HG02884 (cell line): ENCODE data around the gene ADD2.
"Not testable (repeated sequence)": the region's sequence is repeated elsewhere in the genome, so short reads cannot be mapped to it uniquely, and the experiment has no call there.

Experiments used
- ATAC-seq: cut with Tn5 transposase; IDR thresholded peaks from one replicate; pipeline ENCODE4 v1.9.1; 2021; ENCODE audit warnings: mild to moderate bottlenecking, moderate library complexity; ENCODE audit not compliant: unreplicated experiment

ADD2 gene

DNA sequence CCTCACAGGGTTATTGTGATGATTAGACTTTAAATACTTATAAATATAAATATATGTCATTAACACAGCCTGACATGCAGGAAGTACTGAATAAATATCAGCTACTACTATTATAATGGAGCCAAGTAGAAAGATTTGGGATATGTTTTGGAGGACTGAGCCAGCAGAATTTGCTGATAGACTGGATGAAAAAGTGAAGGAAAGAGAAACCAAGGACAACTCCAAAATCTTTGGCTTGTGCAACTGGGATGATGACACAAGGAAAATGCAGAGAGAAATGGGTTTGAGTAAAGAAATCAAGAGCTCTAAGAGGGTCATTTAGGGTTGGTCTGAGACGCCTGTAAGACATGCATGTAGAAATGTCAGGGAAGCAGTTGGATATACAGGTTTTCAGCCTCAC lies 15.6 kb downstream of the ADD2 start:
- ATAC-seq = no peak

DNA sequence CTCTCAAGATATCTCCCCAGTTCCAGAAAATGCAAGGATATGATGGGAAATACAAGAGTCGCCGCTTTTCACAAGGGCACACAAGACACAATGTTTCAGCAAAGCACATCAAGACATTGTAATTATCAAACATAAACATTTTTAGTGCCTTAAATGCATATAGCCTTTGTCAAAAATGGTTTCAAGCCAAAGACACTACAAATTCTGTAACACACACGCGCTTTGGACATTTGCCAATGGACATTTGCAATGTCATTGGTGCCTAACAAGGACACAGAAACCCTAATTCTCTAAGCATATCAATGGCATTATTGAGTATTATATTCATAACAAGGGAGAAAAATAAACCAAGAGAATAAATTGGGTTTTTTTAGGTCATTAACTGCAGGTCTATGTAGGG lies 16.1 kb downstream of the ADD2 start:
- no peak for ATAC-seq

DNA sequence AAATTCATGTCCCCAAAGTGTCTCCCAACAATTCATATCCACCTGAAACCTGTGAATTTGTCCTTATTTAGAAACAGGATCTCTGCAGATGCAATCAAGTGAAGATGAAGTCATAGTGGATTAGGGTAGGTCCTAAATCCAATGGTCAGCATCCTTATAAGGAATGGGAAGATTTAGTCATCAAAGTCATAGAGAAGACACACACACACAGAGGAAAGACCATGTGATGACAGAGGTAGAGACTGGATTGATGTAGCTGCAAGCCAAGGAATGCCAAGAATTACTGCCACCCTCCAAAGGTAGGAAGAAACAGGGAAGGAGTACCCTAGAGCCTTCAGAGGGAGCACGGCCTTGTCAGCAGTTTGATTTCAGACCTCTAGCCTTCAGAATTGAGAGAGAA lies 17.7 kb downstream of the ADD2 start:
- ATAC-seq = no peak

DNA sequence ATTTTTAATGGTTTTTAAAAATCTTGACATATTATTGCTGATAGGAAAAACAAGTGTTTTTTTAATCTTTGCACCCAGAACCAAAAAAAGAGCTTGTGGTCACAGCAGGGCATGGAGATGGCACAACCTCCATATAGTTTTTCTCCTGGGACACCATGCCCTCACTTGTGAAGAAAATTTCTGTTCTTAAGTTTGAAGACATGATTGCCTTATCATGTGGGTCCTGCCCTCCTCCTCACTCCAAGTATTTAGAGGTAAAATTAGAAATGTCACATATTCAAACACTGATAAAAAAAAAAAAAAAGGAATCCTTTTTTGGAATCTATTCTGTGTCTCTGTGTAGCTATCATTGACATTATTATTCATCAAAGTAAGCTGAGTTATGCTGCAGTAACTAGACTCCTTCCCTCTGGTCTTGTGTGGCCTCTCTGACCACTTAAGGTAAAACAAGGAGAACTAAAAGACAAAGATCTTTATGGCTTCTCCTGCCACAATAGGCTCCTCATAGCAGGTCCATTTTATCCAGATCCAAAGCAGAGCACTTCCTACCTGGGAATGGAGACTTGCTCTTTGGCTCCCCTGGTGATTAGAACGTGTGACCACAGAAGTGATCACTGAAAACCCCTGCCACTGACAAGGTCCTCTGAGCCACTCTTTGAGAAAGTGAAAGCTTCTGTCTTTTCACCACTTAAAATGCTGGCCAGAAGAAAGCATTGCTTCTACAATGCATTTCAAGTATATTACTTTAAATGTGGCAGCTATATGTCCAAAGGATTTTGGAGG lies 19.8 kb downstream of the ADD2 start:
- ATAC-seq = no peak

DNA sequence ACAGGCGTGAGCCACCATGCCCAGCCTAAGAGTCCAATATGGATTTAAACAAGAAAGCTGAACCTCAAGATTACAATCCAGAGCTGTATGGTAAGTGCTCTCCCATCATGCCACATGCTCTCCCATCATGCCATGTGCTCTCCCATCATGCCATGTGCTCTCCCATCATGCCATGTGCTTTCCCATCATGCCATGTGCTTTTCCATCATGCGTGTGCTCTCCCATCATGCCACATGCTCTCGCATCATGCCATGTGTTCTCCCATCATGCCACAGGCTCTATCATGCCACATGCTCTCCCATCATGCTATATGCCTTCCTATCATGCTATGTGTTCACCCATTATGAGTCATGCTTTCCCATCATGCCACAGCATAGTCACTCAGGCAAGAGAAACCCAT lies 20.7 kb downstream of the ADD2 start:
- no peak for ATAC-seq

DNA sequence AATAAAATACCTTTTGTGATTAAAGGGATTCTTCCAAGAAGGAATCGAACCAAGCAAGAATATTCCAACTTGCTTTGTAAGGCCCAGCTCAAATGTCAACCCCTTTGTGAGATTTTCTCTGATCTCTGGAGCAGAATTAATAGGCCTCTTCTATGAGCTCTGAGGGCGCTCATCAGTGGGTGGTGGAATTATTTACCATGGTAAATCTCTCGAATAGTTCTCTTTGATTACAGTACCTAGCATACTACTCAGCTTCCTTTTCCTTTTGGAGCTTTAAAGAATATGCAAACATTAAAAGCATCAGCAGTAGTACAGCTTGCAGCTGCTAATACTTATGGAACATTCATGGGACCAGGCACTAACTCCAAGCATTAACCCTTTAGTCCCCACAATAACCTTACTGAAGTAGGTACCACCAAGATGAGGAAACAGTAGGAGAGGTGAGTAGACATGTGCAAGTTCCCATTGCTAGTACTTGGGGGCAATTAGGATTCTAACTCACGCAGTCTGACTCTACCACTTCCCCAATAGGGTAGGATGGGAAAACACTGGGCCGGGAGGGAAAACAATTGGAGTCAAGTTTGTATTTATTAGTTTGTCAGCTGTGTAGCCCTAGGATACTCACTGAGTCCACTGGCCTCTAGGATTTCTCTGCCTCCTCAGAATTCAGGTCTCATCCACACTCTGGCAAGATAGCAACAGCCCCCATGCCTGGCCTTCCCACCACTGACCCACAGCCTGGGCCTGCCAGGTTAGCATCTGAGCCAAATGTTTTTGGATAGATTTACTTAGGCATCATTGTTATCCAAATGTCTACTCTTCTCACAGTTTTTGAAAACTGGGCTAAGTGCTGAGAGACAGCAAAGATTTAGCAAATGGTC lies 21.7 kb downstream of the ADD2 start:
- no peak for ATAC-seq

DNA sequence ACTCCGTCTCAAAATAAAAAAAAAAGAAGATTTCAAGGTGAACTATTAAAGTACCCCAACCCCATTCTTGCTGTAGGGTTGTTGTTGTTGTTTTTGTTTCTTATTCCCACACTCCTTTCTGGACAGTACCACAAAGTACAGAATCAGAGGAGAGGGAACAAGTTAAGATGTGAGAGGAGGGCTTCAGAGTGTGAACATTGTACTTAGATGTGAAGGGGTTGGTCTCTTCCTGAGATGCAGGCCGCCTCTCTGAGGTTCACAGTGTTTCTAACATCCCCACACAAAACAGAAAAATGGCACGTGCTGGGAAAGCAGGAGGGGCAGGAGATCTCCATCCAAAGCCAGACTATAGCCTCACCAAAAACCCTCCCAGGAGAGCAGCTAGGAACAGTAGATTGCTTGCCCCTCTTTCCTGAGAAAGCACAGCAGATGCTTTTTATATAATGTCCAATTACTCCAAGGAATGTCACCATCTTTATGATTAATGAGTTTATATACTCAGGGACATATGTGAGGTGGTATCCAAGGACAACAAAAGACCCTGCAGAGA lies 22.6 kb downstream of the ADD2 start:
- no peak for ATAC-seq

DNA sequence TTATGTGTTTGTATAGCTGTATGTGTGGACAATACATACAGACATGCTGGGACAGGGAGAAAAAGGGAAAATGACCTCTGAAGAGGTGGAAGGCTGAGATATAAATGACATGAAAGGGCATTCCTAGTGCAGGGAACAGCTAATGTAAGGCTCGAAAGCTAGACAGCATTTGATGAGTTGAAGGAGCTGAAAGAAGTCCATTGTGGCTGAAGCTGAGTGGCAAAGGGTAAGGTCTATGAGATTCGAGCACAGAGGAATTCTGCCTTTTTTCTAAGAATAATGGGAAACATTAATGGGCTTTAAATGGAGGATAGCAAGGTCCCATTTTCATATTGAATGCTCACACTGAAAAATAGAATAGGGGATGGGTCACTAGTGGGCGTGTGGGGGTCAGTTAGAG lies 23.6 kb downstream of the ADD2 start:
- ATAC-seq = no peak

DNA sequence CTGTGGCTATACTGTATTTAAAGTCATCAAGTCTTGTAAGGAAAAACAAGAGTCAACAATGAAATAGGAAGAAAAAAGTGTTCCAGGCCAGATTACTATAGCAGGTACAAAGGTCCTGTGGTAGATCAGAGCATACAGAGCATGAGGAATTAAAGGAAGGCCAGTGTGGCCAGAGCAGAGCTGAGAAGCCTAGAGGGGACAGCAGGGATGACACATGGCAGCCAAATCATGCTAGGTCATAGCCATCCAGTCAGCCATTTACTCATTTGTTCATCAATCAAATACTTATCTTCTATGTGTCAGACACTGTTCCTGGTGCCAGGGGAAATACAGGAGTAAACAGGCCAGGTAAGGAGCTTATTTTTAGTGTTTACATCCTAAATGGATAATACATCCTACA lies 24.3 kb downstream of the ADD2 start:
- no peak for ATAC-seq

DNA sequence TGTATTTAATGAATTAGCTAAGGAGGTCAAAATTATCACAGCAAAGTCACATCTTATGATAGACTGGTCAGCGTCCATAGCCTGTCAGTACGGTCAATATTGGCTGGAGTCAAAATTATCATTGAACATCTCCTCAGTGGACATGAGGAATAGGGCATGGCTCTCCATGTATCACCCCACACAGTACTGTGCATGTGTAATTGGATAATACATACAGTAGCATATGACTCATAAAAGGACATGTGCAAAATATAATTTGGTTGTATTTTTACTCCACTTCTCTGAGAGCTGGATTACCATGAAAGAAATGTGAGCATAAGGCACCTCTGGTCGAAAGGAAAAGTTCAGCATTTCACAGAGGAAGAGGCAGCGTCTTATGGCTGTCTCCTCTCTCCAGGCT lies 24.9 kb downstream of the ADD2 start:
- ATAC-seq = no peak

DNA sequence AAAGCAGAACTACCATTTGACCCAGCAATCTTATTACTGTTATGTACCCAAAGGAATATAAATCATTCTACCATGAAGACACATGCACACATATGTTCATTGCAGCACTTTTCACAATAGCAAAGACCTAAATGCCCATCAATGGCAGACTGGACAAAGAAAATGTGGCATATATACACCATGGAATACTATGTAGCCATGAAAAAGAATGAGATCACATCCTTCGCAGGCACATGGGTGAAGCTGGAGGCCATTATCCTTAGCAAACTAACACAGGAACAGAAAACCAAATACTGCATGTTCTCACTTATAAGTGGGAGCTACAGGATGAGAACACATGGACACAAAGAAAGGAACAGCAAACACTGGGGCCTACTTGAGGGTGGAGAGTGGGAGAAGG lies 28.5 kb downstream of the ADD2 start:
- not testable (repeated sequence) for ATAC-seq

DNA sequence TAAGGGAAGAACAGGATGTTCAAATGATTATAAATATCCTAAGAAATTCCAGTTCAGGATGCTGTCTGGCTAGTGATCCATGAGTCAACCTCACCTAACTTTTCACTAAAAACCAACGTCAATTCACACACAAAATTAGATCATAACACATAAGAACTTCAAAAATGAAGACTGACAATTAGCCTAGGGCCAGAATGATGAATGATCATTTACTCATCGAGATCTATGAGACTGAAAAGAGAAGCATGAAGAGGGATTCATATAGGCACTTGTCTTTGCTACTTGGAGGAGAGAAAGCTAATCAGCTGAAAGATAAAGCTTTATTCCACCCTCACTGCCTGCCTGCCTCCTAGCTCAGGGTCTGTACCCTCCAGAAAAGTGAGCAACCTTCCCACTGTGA lies 29.8 kb downstream of the ADD2 start:
- ATAC-seq = no peak

DNA sequence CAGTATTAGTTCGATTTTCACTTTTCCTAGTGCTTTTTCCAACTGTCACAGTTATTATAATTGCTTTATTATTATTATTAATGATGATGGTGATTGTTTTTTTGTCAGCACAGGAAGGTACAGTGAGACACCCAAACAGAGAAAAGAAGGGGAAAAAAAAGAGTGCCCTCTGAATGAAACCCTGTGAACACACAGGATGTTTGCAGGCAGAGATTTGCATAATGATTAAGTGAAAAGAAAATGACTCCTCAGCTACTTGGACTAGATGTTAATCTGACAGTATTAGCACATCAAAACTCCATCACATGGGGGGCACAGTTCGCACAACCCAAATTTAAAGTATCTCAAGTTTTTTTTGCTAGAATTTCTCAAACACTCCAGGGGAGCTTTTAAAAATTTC lies 32.9 kb downstream of the ADD2 start:
- no peak for ATAC-seq

DNA sequence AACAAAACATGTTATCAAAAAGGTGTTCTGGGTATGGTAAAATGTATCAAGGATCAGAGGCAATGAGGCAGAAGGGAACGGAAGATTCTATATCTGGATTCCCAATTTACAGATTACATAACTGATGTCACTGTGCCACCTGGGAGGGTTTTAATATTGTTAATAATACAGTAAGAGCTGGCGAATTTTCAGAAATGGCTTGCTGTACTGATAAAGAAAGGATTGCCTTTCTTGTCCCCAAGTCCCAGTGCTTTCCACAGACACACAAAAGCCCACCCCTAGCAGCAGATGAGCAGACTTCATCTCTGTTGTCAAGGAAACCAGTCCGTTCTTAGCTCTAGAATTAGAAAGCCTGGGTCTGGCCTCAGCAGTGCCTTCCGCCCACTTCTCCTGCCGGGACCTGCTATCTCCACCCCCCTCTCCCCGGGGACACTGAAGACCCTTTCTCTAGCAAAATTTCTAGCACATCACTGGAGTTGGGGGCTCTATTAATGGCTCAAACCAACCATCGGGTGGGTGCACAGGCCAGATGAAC lies 34.3 kb downstream of the ADD2 start:
- ATAC-seq = no peak

DNA sequence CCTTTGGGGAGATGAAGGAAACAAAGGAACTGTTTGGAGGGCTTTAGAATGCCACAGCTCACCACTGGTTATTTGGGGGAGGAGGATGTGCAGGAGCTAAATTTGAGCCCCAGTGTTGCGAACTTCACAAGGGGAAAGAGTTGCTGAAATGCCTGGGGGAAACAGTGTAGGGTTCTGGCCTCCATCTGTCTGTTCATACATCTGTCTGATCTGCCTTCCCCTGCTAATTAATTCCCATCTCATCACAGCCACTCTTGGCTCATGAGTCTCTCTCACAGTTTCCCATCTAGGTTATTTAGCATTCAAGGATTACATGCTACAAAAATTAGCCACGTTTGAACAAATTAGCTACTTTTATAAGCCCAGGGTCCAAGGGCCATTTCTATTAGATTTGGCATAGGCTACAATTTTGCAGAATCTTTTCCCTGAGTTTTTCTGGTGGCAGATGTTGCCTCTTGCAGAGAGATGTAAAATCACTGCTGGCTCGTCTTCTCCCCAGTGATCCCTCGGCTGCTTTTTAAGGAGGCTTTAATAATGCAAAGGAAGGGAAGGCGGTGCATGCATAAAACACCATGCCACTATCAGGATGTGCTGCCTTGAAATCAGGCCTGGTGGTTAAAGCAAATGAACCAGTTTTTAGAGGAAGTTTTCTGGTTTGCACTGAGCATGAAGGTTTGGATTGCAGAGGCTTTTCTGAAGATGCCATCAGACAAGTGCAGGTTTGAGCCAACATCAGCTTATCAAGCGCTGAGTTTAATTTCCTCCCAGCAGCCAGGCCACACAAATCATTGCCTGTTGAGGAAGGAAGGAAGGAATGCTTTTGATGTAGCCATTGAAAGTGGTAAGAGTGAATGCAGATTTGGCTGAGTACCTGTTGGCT lies 35.0 kb downstream of the ADD2 start:
- no peak for ATAC-seq

DNA sequence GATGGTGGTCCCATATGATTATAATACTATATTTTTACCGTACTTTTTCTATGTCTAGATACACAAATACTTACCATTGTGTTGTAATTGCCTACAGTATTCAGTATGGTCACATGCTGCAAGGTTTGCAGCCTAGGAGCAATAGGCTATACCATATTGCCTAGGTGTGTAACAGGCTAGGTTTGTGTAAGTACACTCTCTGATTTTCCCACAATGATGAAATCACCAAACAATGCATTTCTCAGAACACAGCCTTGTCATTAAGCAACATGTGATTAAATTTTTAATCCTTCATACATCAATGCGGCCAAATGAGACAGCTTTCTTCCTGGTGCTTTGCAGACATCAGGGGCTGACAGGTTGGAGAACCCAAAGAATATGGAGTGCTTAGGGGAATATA lies 37.3 kb downstream of the ADD2 start:
- ATAC-seq = no peak

DNA sequence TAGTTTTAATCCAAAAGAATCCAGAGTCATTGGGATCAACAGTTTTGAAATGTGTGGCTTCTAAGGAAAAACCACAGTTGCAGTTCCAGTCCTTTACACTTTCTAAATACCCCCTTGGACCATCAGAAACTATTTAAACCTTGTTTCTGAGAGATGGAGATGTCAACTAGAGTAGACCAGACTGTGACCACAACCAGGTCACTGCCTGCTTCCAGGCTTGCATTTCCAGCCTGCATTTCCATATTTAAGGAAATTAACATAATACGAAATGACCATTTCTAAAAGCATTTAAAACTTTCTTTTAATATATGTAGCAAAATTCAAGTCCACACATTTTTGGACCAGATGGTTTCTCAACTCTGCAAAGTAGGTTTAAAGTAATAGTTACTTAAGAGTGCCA lies 38.4 kb downstream of the ADD2 start:
- no peak for ATAC-seq

DNA sequence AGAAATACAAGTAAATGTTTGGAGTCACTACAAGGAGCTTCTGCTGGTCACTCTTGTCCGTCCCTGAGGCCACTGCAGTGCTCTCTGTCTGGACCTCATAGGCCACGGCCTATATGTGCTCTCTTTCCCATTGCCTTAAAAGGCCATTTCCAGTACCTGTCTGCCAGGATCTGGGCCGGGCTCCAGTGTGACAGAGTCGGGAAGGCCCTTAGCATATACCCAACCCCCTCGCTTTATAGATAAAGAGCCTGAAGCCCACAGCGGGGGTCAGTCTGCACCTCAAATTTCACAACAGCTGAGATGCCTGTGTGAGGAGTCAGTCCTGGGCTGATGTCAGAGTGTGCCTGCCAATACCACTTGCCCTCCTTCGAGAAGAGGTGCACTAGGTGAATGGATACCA lies 39.9 kb downstream of the ADD2 start:
- no peak for ATAC-seq

DNA sequence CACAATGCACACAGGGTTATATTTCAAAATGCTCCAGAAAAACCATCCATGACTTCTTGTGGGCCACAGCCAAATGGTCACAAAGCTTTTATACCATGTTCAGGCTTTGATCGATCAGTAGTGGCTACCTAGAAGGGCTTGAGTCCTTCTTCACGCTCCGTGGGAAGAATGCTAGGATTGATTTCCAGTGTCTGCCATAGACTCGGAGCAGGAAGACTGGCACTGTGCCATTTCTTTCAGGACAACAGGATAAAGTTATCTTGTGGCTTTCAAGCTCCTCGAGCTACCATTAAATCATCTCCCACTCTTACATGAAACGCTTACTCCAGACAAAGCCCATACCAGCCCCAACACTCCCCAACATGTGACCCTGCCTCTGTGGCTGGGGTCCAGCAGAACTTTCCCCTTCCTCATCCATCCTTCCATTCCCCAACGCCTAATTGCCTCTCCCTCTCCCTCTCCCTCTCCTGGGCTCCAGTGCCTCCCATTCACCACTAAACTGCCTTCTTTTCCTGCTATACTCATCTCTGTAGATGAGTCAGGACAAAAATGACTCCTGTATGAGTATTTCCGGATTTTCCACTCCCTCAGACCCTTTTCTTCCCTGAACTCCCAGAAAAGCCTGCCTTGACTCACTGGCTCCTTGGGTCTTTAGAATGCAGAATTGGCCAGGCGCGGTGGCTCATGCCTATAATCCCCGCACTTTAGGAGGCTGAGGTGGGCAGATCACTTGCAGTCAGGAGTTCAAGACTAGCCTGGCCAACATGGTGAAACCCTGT lies 40.9 kb downstream of the ADD2 start:
- ATAC-seq = no peak

DNA sequence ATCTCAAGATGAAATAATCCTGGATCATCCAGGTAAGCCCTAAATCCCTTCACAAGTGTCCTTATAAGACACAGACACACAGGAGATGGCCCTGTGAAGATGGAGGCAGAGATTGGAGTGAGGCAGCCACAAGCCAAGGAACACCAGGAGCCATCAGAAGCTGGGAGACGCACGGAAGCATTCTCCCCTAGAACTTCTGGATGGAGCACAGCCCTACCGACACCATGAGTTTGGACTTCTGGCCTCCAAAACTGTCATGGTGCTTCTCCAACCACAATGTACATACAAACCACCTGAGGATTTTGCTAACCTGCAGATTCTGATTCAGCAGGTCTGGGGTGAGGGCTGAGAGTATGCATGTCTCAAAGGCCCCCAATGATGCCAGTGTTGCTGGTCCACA lies 42.5 kb downstream of the ADD2 start:
- ATAC-seq = no peak
